22Rv1 (cell line): Measurements from ENCODE around the gene GGTA1.
"Not testable (repeated sequence)": the region's sequence is repeated elsewhere in the genome, so short reads cannot be mapped to it uniquely, and the experiment has no call there.

Source experiments
- H3K27ac ChIP-seq: fragments of 450-650 bp; 2 replicates; pipeline ENCODE4 v1.5.1; 2017
- CTCF ChIP-seq: fragments of 450-650 bp; IDR thresholded peaks from 2 replicates; pipeline ENCODE4 v1.5.1; 2017; ENCODE audit warnings: mild to moderate bottlenecking
- ZFX ChIP-seq: fragments of 450-650 bp; IDR thresholded peaks from 2 replicates; pipeline ENCODE4 v1.6.1; 2017; ENCODE audit warnings: antibody characterized with exemption, borderline replicate concordance

The GGTA1 gene

GRCh38 chr9:121443981-121444380, 55.7 kb downstream of the GGTA1 start:
- no peak for TF ChIP-seq CTCF
- no peak for TF ChIP-seq ZFX
- H3K27ac ChIP-seq, result no peak overlapping the region

GRCh38 chr9:121441165-121441564, 58.5 kb downstream of the GGTA1 start:
- TF ChIP-seq ZFX, result no peak
- TF ChIP-seq CTCF, result no peak
- no peak overlapping the region for H3K27ac ChIP-seq

- no peak overlapping the region for H3K27ac ChIP-seq
- TF ChIP-seq ZFX (no peak), CTCF (peak; percentile 21)
These were observed 59.7 kb downstream of the GGTA1 start for GRCh38 chr9:121439711-121440664.

GRCh38 chr9:121439016-121439415, 60.6 kb downstream of the GGTA1 start:
- TF ChIP-seq ZFX (no peak), CTCF (no peak)
- H3K27ac ChIP-seq, result no peak overlapping the region

GRCh38 chr9:121437891-121438290, 61.8 kb downstream of the GGTA1 start:
- TF ChIP-seq CTCF, result no peak
- TF ChIP-seq ZFX, result no peak
- H3K27ac ChIP-seq, result no peak overlapping the region

GRCh38 chr9:121437046-121437445, 62.6 kb downstream of the GGTA1 start:
- not testable (repeated sequence) for H3K27ac ChIP-seq

- TF ChIP-seq CTCF (no peak), ZFX (no peak)
These were observed 64.7 kb downstream of the GGTA1 start for GRCh38 chr9:121434969-121435368.

GRCh38 chr9:121427899-121428298, 71.7 kb downstream of the GGTA1 start:
- H3K27ac ChIP-seq, result no peak overlapping the region
- no peak for TF ChIP-seq CTCF
- no peak for TF ChIP-seq ZFX

More at GRCh38 chr9:121434969-121435368, 64.7 kb downstream of the GGTA1 start:
- no peak overlapping the region for H3K27ac ChIP-seq
